Mucosa of rectum (tissue), 2 donors: ENCODE results near the gene CNIH2.

Experiments used
- H3K27ac ChIP-seq, 2 donors: one replicate each; pipeline ENCODE4 v1.7.0; 2013; ENCODE audit warnings: inconsistent platforms in 2 of 2, low read depth in 2 of 2, low read length in 2 of 2
- H3K27me3 ChIP-seq, 2 donors: one replicate each; pipeline ENCODE4 v1.7.0; 2013; ENCODE audit warnings: low read length in 2 of 2; ENCODE audit not compliant: control insufficient read depth in 2 of 2, insufficient read depth in 2 of 2
- H3K36me3 ChIP-seq, 2 donors: one replicate each; pipeline ENCODE4 v1.7.0; 2013; ENCODE audit warnings: low read length in 2 of 2; ENCODE audit not compliant: control insufficient read depth in 2 of 2, insufficient read depth in 2 of 2
- H3K4me1 ChIP-seq, 2 donors: one replicate each; pipeline ENCODE4 v1.7.0; 2013; ENCODE audit warnings: low read length in 2 of 2, mild to moderate bottlenecking in 1 of 2; ENCODE audit not compliant: control insufficient read depth in 2 of 2, insufficient read depth in 2 of 2
- H3K4me3 ChIP-seq, 2 donors: one replicate each; pipeline ENCODE4 v1.7.0; 2013; ENCODE audit warnings: low read length in 2 of 2
- H3K9ac ChIP-seq, 2 donors: one replicate each; pipeline ENCODE4 v1.7.0; 2013; ENCODE audit warnings: low read length in 2 of 2, low read depth in 1 of 2, mild to moderate bottlenecking in 1 of 2
- H3K9me3 ChIP-seq, 2 donors: one replicate each; pipeline ENCODE4 v1.7.0; 2013; ENCODE audit warnings: low read length in 2 of 2; ENCODE audit not compliant: control insufficient read depth in 2 of 2
- donor health status: healthy.
- donor health status: Normal muscosa, but diverticular disease.

Gene CNIH2

DNA sequence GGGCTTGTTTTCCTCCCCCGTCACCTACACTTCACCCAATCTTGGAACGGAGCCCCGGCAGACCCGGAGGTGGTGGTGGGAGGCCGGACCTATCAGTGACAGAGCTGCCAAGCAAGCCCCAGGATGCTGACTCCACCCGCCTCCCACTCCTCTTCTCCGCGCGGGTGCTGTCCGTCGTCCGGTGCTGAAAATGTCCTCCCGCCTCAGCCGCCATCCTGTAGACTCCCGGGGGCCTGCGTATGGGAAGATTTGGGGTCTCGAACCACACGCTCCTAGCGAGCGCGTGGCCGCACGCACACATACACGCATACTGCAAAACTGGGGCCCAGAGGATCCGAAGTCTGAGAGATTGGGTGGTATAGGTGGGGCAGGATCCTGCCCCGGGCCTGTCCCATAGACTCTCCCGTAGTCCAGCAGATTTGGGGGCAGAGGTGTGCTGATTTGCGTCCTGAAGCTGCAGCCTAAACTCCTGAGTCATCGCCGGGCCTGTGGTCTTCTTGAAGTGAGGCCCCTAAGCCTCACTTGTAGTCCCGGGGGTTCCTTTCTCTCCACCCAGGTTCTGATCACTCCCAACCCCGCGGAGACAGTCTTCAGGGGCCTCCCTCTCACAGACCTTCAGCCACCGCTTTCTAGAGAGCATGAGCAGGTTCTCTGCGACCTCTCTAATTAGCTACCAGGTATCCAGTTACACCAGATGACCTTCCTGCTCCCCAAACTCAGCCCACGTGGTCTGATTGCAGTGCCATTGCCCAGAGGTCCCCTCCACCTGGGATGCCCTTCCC, 11.8 kb downstream of the CNIH2 start:
- Histone ChIP-seq H3K9ac (peak overlapping the region; percentile 84 to 85), H3K9me3 (no peaks in the 10 kb centered on the region), H3K4me3 (peak overlapping the region; percentile 88 to 91), H3K27ac (peak overlapping the region; percentile 92 to 93), H3K36me3 (peaks cover 5 to 6% of the 10 kb centered on the region in 2 donors), H3K27me3 (peaks cover 17 to 22% of the 10 kb centered on the region in 2 donors), H3K4me1 (peaks cover 18 to 21% of the 10 kb centered on the region in 2 donors)

DNA sequence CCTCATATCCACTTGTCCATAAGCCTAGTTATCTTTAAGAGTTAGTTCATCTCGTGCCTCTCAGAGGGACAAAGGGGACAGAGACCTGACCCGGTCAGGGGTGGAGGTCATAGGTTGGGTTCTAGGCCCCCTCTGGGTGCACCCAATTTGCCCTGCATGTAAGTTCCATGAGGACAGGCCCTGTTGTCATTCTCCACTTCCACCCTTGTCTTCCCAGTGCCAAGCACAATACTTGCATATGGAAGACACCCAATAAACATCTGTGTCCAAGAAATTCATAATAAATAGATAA, 12.3 kb downstream of the CNIH2 start:
- H3K27me3 ChIP-seq: peaks cover 17 to 22% of the 10 kb centered on the region in 2 donors
- H3K4me3 ChIP-seq: peak overlapping the region in 1 of 2 donors; percentile 91
- H3K9ac ChIP-seq: no peak overlapping the region
- peaks cover 2 to 5% of the 10 kb centered on the region in 2 donors for H3K36me3 ChIP-seq
- H3K9me3 ChIP-seq: no peaks in the 10 kb centered on the region
- H3K27ac ChIP-seq: no peak overlapping the region
- peaks cover 18 to 21% of the 10 kb centered on the region in 2 donors for H3K4me1 ChIP-seq

DNA sequence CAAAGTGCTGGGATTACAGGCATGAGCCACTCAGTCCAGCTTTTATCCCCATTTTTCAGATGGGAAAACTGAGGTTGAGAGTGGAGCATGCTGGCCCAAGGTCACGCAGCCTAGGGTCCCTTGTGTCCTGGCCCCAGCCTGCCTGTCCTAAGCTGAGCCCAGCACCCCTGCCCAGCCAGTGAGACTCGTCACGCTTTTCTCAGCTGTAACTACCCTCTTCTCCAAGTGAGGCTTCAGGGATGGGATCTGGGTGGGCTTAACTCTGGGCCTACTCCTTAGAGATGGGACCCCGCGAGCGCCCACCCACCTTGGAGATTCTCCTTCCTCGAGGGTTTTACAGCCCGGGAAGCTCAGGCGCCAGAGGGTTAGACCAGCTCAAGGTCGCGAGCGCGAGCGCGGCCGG, 13.3 kb downstream of the CNIH2 start:
- H3K27ac ChIP-seq: no peak overlapping the region
- peaks cover 18 to 21% of the 10 kb centered on the region in 2 donors for H3K4me1 ChIP-seq
- H3K27me3 ChIP-seq: peaks cover 17 to 22% of the 10 kb centered on the region in 2 donors
- peak overlapping the region in 1 of 2 donors; percentile 39 for H3K4me3 ChIP-seq
- H3K9me3 ChIP-seq: no peaks in the 10 kb centered on the region
- peaks cover 0 to 2% of the 10 kb centered on the region in 2 donors for H3K36me3 ChIP-seq
- H3K9ac ChIP-seq: no peak overlapping the region

DNA sequence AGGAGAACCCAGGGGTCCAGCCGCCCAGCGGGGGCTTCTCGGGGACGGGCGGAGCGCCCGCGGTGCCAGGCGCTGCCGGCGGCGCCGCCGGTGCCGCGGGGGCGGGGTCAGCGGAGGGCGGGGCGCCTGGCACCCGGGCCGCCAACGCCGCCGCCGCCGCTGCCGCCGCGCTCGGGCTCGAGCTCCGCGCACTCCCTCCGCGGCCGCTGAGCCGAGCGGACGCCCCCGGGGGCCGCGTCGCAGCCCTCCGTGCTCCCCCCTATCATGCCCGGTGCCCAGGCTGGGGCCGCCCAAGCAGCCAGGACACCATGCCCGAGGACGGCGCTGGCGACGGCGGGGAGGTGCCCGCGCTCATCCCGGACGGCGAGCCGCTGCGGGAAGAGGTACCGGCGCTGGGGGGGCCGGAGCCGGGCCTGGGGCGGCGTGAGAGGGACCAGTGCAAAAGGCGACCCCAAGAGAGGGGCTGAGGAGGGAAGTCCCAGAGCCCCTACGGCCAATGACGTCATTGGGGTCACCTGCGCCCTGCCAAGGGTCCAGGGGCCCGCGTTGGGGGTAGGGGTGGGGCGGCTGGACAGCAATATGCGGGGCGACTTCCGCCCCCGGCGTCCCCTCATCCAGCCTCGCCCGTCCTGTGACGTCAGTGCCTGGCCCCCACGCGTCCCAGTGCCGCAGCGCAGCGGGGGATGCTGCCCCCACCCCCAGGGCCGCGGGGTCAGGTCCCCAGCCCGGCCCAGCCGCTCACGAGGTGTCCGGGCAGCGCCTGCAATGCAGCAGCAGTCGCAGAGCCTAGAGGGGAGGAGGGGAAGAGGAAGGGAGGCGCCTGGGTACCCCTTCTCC, 13.9 kb downstream of the CNIH2 start, which contains the start of gene TMEM151A:
Gene TMEM151A (plus strand): TSS at position 189 of the 837 bp plus-strand sequence. CDS start 120 bp downstream, at position 309.
- Histone ChIP-seq H3K27me3 (peaks cover 17 to 22% of the 10 kb centered on the region in 2 donors), H3K4me3 (peak within 1 kb of the TSS in 1 of 2 donors; percentile 39), H3K9me3 (no peaks in the 10 kb centered on the region), H3K9ac (no peak within 1 kb of the TSS), H3K36me3 (no peaks in the 10 kb centered on the region), H3K4me1 (peaks cover 18 to 21% of the 10 kb centered on the region in 2 donors), H3K27ac (no peak within 1 kb of the TSS)

DNA sequence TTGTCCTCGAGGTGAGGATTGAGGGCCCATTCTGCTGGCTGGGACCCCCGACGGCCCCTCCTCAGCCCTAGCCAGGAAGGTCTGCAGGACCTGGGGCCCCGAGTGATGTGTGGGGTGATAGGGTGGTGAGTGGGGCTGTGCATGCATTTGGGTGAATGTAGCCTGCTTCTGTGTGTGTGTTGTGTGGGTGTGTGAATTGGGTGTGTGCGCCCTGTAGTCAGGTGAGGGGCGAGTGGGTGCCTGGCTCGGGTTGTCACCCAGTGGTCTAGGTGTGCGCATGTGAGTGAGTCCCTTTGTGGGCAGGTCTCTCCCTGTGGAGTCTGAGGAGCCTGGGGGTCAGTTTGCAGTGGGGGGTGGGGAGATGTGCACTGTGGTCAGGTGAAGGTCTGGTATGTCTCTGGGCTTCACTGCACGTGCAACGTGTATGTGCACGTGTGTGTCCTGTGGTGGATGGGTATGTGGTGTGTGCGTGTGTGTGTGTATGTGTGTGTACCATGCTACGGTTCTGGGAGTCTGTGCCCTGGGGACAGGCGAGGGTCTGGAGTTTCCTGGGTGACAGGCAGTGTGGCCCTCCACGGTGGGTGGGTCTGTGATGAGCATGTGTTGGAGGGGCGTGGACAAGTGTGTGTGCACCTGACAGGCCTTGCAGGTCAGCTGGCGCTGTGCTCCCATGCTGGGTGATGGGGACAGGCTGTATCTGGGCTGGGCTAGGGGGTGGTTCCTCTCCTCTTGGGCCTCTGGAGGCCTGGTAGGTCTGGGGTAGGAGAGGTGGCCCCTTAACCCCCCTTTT, 14.8 kb downstream of the CNIH2 start:
- Histone ChIP-seq H3K36me3 (no peaks in the 10 kb centered on the region), H3K27me3 (peaks cover 17 to 22% of the 10 kb centered on the region in 2 donors), H3K9me3 (no peaks in the 10 kb centered on the region), H3K9ac (no peak overlapping the region), H3K27ac (no peak overlapping the region), H3K4me1 (peaks cover 17 to 18% of the 10 kb centered on the region in 2 donors), H3K4me3 (no peak overlapping the region)

DNA sequence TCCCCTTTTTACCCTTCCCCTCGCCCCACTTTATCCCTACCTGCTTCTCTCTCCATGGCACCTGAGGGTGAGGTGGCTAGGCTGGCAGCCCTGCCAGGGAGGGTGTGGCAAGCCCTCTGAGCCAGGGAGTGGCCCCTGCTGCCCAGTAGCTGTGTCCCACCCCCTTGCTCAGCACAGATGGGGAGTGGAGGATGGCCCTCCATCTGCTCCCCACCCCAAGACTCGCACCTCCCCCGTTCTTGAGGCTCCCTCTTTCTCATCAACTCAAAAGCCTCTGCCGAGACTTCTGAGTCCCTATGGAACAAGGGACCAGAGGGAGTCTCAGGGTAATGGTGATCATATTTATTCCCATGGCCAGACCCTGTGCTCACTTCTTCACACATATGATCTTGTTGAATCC, 15.4 kb downstream of the CNIH2 start:
- Histone ChIP-seq H3K4me1 (peaks cover 11 to 12% of the 10 kb centered on the region in 2 donors), H3K4me3 (no peak overlapping the region), H3K9ac (no peak overlapping the region), H3K36me3 (no peaks in the 10 kb centered on the region), H3K27ac (no peak overlapping the region), H3K9me3 (no peaks in the 10 kb centered on the region), H3K27me3 (peaks cover 17 to 22% of the 10 kb centered on the region in 2 donors)

DNA sequence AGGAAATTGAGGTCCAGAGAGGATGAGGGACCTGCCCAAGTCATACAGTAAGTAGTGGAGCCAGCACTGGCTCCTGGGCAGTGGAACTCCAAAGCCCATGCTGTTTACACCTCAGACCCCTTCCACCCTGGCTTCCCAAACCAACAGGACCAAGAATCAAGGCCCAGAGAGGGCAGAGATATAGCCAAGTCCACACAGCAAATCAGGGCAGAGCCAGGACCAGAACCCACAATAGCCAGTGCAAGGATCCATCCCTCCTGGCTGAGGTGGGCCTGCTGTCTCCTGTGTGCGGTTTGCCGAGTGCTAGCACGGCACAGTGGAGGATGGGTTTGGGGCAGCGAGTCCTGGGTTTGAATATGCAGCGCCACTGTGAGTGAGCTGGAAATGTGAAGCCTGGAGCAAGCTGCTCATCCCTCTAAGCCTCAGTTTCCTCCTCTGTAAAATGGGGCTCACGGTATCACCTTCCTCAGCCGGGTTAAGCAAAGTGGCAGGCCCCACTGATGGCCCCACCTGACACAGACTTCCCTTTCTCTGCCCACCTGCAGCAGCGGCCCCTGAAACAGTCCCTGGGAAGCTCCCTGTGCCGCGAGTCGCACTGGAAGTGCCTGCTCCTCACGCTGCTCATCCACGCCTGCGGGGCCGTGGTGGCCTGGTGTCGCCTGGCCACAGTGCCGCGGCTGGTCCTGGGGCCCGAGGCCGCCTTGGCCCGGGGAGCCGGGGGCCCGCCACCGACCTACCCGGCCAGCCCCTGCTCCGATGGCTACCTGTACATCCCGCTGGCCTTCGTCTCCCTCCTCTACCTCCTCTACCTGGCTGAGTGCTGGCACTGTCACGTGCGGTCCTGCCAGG, 16.0 kb downstream of the CNIH2 start:
- no peak overlapping the region for H3K27ac ChIP-seq
- no peak overlapping the region for H3K9ac ChIP-seq
- H3K4me3 ChIP-seq: no peak overlapping the region
- H3K9me3 ChIP-seq: no peaks in the 10 kb centered on the region
- H3K36me3 ChIP-seq: no peaks in the 10 kb centered on the region
- H3K4me1 ChIP-seq: peaks cover 8 to 10% of the 10 kb centered on the region in 2 donors
- peaks cover 17 to 22% of the 10 kb centered on the region in 2 donors for H3K27me3 ChIP-seq

DNA sequence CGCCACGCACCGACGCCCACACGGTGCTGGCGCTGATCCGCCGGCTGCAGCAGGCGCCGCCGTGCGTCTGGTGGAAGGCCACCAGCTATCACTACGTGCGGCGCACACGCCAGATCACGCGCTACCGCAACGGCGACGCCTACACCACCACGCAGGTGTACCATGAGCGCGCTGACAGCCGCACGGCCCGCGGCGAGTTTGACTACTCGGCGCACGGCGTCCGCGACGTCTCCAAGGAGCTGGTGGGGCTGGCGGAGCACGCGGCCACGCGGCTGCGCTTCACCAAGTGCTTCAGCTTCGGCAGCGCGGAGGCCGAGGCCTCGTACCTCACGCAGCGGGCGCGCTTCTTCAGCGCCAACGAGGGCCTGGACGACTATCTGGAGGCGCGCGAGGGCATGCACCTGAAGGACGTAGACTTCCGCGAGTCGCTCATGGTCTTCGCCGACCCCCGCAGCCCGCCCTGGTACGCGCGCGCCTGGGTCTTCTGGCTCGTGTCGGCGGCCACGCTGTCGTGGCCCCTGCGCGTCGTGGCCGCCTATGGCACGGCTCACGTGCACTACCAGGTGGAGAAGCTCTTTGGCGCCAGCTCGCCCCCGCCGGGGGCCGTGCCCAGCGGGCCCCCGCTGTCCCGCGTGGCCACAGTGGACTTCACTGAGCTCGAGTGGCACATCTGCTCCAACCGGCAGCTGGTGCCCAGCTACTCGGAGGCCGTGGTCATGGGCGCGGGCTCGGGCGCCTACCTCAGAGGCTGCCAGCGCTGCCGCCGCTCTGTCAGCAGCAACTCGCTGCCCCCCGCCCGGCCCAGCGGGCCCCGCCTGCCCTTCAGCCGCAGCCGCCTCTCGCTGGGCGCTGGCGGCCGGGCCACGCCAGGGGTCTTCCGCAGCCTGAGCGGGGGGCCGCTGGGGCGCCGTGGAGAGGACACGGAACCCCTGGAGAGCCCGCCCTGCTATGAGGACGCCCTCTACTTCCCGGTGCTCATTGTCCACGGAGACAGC, 16.9 kb downstream of the CNIH2 start:
- no peak overlapping the region for H3K27ac ChIP-seq

More for the DNA sequence above, 16.9 kb downstream of the CNIH2 start:
- Histone ChIP-seq H3K9me3 (no peaks in the 10 kb centered on the region), H3K9ac (no peak overlapping the region), H3K36me3 (no peaks in the 10 kb centered on the region), H3K4me3 (no peak overlapping the region), H3K4me1 (peaks cover 3 to 4% of the 10 kb centered on the region in 2 donors), H3K27me3 (peaks cover 17 to 22% of the 10 kb centered on the region in 2 donors)
